SU-DHL-6 (cell line): ENCODE data around the gene MRPL14.

Experiments
- H2AFZ ChIP-seq: fragments of 200-600 bp; sonication (generic); 2 replicates; pipeline ENCODE4 v1.6.1; 2014; ENCODE audit warnings: low read depth, mild to moderate bottlenecking, moderate library complexity, mixed read lengths, antibody characterized with exemption, low read length; ENCODE audit not compliant: severe bottlenecking
- H3F3A ChIP-seq: fragments of 200-600 bp; shearing (Covaris generic); 2 replicates; pipeline ENCODE4 v1.6.0; 2016; ENCODE audit warnings: antibody characterized with exemption, mild to moderate bottlenecking; ENCODE audit not compliant: insufficient read depth
- H3K27ac ChIP-seq: fragments of 200-600 bp; sonication (generic); 2 replicates; pipeline ENCODE4 v1.5.1; 2016; ENCODE audit warnings: low read depth, mild to moderate bottlenecking, low read length, moderate library complexity, mixed read lengths
- H3K27me3 ChIP-seq: fragments of 200-600 bp; sonication (generic), shearing (Covaris generic); 2 replicates; pipeline ENCODE4 v1.6.0; 2014; ENCODE audit warnings: mild to moderate bottlenecking, low read length
- H3K36me3 ChIP-seq: fragments of 200-600 bp; sonication (generic); 2 replicates; pipeline ENCODE4 v1.6.1; 2014; ENCODE audit warnings: mild to moderate bottlenecking, low read length, mixed read lengths
- H3K4me2 ChIP-seq: fragments of 300-600, 200-600 bp; shearing (Covaris generic), sonication (generic); 2 replicates; pipeline ENCODE4 v1.6.0; 2014; ENCODE audit warnings: low read length, low read depth, mild to moderate bottlenecking; ENCODE audit not compliant: poor library complexity, severe bottlenecking
- H3K4me3 ChIP-seq: fragments of 200-600 bp; sonication (generic); 2 replicates; pipeline ENCODE4 v1.5.1; 2014; ENCODE audit warnings: antibody characterized with exemption, low read length, mild to moderate bottlenecking, mixed read lengths; ENCODE audit not compliant: insufficient read depth, poor library complexity, severe bottlenecking
- H3K79me2 ChIP-seq: fragments of 200-600 bp; sonication (generic); 2 replicates; pipeline ENCODE4 v1.6.1; 2014; ENCODE audit warnings: mild to moderate bottlenecking, low read length, moderate library complexity; ENCODE audit not compliant: insufficient read depth
- H3K9ac ChIP-seq: fragments of 200-600 bp; sonication (generic); 2 replicates; pipeline ENCODE4 v1.7.0; 2014; ENCODE audit warnings: mild to moderate bottlenecking, low read length
- H3K9me2 ChIP-seq: fragments of 200-600 bp; sonication (generic); replicated peaks from 2 replicates; pipeline ENCODE4 v1.6.1; 2014; ENCODE audit warnings: low read length; ENCODE audit not compliant: insufficient read depth
- H3K9me3 ChIP-seq: fragments of 200-600 bp; sonication (generic); 2 replicates; pipeline ENCODE4 v1.6.1; 2014; ENCODE audit warnings: low read length, mixed read lengths; ENCODE audit not compliant: insufficient read depth
- H4K20me1 ChIP-seq: fragments of 200-600 bp; sonication (generic); 2 replicates; pipeline ENCODE4 v1.6.1; 2014; ENCODE audit warnings: low read depth, mild to moderate bottlenecking, antibody characterized with exemption, low read length, moderate library complexity, mixed read lengths
- CTCF ChIP-seq: fragments of 200-600 bp; sonication (generic); IDR thresholded peaks from one replicate; pipeline ENCODE4 v1.5.1; 2017; ENCODE audit warnings: antibody characterized with exemption, mild to moderate bottlenecking, low read length, moderate library complexity; ENCODE audit not compliant: insufficient read depth, poor library complexity, severe bottlenecking
- EZH2phosphoT487 ChIP-seq: fragments of 200-600 bp; sonication (generic), shearing (Covaris generic); conservative IDR thresholded peaks from 2 replicates; pipeline ENCODE4 v1.6.1; 2018; ENCODE audit warnings: mild to moderate bottlenecking, antibody characterized with exemption, low read length, moderate library complexity, mixed read lengths

The MRPL14 gene

GRCh38 chr6:44117397-44118128, 9.7 kb downstream of the MRPL14 start:
- H3K36me3 ChIP-seq: peaks cover 13% of the 10 kb centered on the region; the same call in 1 of the 2 replicates
- no peak overlapping the region for H3K27ac ChIP-seq
- no peak overlapping the region for H3K9ac ChIP-seq
- peaks cover 88% of the 10 kb centered on the region for H3K79me2 ChIP-seq
- peaks cover 43% of the 10 kb centered on the region for H4K20me1 ChIP-seq
- H3K27me3 ChIP-seq: no peaks in the 10 kb centered on the region
- H3F3A ChIP-seq: peaks cover 3% of the 10 kb centered on the region
- H3K4me3 ChIP-seq: no peak overlapping the region
- no peaks in the 10 kb centered on the region for H3K9me2 ChIP-seq
- no peak overlapping the region for H2AFZ ChIP-seq
- H3K4me2 ChIP-seq: no peak overlapping the region
- no peaks in the 10 kb centered on the region for H3K9me3 ChIP-seq
- TF ChIP-seq CTCF (no peak), EZH2phosphoT487 (no peak)

- Histone ChIP-seq H3K9me3 (no peaks in the 10 kb centered on the region), H4K20me1 (peaks cover 39% of the 10 kb centered on the region; the same call in 1 of the 2 replicates), H3K9me2 (no peaks in the 10 kb centered on the region), H3K9ac (no peak overlapping the region), H3K27ac (no peak overlapping the region), H3K4me2 (no peak overlapping the region), H3K36me3 (peaks cover 13% of the 10 kb centered on the region; the same call in 1 of the 2 replicates), H3K27me3 (no peaks in the 10 kb centered on the region), H2AFZ (no peak overlapping the region), H3F3A (no peaks in the 10 kb centered on the region), H3K4me3 (no peak overlapping the region), H3K79me2 (peaks cover 80% of the 10 kb centered on the region)
- no peak for TF ChIP-seq EZH2phosphoT487
- TF ChIP-seq CTCF: no peak
Observed at GRCh38 chr6:44116641-44117382, 10.4 kb downstream of the MRPL14 start.

GRCh38 chr6:44115866-44116265, 11.4 kb downstream of the MRPL14 start:
- no peak overlapping the region for H3K4me2 ChIP-seq
- no peak overlapping the region for H3K9ac ChIP-seq
- peaks cover 13% of the 10 kb centered on the region; the same call in 1 of the 2 replicates for H3K36me3 ChIP-seq
- H3F3A ChIP-seq: no peaks in the 10 kb centered on the region
- TF ChIP-seq CTCF: no peak
- TF ChIP-seq EZH2phosphoT487: no peak
- peaks cover 71% of the 10 kb centered on the region for H3K79me2 ChIP-seq
- no peaks in the 10 kb centered on the region for H3K9me2 ChIP-seq
- H3K9me3 ChIP-seq: no peaks in the 10 kb centered on the region
- H2AFZ ChIP-seq: no peak overlapping the region
- no peak overlapping the region for H3K27ac ChIP-seq
- H3K27me3 ChIP-seq: no peaks in the 10 kb centered on the region
- H4K20me1 ChIP-seq: peaks cover 36% of the 10 kb centered on the region; the same call in 1 of the 2 replicates
- H3K4me3 ChIP-seq: no peak overlapping the region
